GM10248 (cell line): Measurements from ENCODE around the gene SHROOM2.

Experiments used
- CTCF ChIA-PET: fragments of 300-600 bp; sonication (Branson Sonifier 250); formaldehyde crosslinking; extraction: SDS; loops from one replicate; lab custom pipeline; 2021; ENCODE audit warnings: antibody characterized with exemption; lab: Yijun Ruan, JAX
- POLR2A ChIA-PET: fragments of 350-650 bp; sonication (Branson Sonifier 250); formaldehyde crosslinking; extraction: SDS; loops from one replicate; lab custom pipeline; 2020; ENCODE audit warnings: antibody characterized with exemption; lab: Yijun Ruan, JAX
- DNase-seq: peaks from one replicate; pipeline ENCODE4 v3.0.0; 2012; ENCODE audit errors: extremely low spot score
- CTCF ChIP-seq: IDR thresholded peaks from 2 replicates; pipeline ENCODE4 v1.5.1; 2012; ENCODE audit warnings: mild to moderate bottlenecking, low read depth; ENCODE audit errors: extremely low read depth, missing control alignments, control extremely low read depth

Gene SHROOM2

DNA sequence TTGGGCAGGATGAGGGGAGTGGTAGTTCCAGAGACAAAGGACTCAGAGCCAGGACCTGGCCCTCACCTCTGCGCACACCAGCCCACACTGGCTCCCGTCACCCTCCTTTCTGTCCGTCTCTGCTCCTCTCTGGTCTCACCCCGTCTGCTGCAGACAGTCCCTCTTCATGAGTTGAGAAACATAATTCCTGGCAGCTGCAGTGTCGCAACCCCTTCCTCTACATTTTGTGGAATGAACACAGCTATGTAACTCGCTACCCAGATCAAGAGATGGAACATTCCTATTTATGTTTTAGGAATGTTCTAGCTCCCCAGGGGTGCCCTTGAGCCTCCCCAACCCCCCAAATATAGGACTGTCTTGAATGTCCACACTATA is 59.3 kb downstream of the SHROOM2 start:
- POLR2A ChIA-PET, result no interaction called here
- CTCF ChIA-PET, result no interaction called here
- no peak for DNase-seq
- no peak for TF ChIP-seq CTCF

DNA sequence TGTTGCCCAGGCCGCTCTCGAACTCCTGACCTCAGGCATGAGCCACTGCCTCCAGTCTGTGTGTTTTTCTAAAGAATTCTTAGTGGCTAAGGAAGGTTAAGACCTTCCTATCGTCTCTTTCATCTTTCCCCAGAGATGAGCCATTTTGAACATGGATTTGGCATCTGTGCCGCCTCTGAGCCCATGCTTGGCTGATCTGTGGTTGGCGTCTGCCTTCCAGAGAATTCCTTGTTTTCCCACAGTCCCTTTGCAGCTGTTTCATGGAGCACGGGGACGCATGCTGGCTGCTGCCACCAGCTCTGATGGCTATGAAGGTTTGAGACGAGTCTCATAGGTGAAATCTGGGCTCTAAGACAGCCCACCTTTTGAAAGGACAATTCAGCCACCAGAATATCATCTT is 60.4 kb downstream of the SHROOM2 start:
- DNase-seq, result no peak
- ChIA-PET POLR2A (no interaction called here), CTCF (no interaction called here)
- TF ChIP-seq CTCF, result no peak

DNA sequence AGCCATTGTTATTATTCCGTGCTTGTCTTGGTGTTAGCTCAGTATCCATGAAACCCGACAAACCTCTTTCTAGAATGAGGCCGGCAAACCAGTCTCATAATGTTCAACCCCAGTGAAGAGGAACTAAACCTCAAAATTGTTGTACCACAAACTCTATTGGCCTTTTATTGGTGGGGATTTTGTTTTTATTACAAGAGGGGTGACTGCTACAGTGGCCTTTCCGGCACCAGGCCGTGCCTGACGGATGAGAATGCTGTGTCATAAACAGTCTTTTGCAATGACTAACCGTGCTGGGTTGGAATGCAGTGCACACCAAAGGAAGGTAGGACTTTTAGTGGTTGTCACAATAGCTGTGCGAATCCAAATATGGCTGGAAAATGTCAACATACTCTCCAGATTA is 60.8 kb downstream of the SHROOM2 start:
- POLR2A ChIA-PET, result no interaction called here
- no peak for DNase-seq
- TF ChIP-seq CTCF, result no peak
- CTCF ChIA-PET, result no interaction called here

- CTCF ChIA-PET, result no interaction called here
- POLR2A ChIA-PET, result no interaction called here
Observed at GRCh38 chrX:9848718-9849479, 62.7 kb downstream of the SHROOM2 start.

DNA sequence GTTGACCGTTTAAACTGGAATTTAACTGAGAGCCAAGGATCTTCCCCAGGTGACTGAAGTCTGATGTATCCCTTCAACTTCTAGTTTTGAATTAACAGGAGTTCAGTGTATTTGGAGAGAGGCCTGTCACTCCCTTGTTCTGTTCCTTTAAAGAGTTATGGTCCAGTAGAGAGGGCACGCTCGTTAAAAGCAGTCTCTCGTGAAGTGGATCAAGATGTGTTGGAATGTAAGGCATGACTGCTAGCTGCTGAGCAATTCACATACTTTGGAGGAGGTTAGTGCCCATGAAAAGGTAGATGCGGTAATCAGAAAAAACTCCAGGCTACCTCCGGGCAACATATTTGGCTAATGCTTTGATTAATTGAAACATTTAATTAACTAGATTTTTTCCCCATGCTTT is 65.7 kb downstream of the SHROOM2 start:
- CTCF ChIA-PET, result no interaction called here
- no peak for DNase-seq
- POLR2A ChIA-PET, result no interaction called here
- TF ChIP-seq CTCF, result no peak

More at GRCh38 chrX:9848718-9849479, 62.7 kb downstream of the SHROOM2 start:
- no peak for TF ChIP-seq CTCF
- DNase-seq, result no peak

DNA sequence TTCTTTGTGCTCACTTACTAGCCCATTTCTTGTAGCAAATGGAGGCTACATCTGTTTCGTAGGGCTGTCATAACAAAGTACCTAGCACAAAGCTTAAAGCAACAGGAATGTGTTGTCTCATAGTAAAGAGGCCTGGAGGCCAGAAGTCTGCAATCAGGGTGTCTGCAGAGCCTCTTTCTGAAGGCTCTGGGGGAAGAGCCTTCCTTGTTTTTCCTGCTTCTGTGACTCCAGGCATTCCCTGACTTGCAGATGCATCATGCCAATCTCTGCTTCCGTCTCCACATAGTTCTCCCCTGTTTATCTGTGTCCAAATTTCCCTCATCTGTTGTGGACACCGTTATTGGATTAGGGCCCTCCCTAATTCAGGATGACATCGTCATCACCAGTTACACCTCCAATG is 67.1 kb downstream of the SHROOM2 start:
- no peak for TF ChIP-seq CTCF
- POLR2A ChIA-PET, result no interaction called here
- CTCF ChIA-PET, result no interaction called here
- no peak for DNase-seq
